Erythroblast (primary cell): ENCODE measurements around the gene BEND5.

ENCODE experiments used
- DNase-seq, 2 experiments: peaks; one replicate each; lab custom pipeline; 2025; lab: John Stamatoyannopoulos, UW
- GATA1 ChIP-seq: IDR thresholded peaks from 2 replicates; pipeline ENCODE4 v1.6.1; 2011; ENCODE audit warnings: low read depth, mild to moderate bottlenecking, control low read depth, low read length, moderate library complexity
- POLR2A ChIP-seq: IDR thresholded peaks from 2 replicates; pipeline ENCODE4 v1.6.1; 2011; ENCODE audit warnings: mild to moderate bottlenecking, low read length

Gene BEND5, protein sequence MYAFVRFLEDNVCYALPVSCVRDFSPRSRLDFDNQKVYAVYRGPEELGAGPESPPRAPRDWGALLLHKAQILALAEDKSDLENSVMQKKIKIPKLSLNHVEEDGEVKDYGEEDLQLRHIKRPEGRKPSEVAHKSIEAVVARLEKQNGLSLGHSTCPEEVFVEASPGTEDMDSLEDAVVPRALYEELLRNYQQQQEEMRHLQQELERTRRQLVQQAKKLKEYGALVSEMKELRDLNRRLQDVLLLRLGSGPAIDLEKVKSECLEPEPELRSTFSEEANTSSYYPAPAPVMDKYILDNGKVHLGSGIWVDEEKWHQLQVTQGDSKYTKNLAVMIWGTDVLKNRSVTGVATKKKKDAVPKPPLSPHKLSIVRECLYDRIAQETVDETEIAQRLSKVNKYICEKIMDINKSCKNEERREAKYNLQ

DNA sequence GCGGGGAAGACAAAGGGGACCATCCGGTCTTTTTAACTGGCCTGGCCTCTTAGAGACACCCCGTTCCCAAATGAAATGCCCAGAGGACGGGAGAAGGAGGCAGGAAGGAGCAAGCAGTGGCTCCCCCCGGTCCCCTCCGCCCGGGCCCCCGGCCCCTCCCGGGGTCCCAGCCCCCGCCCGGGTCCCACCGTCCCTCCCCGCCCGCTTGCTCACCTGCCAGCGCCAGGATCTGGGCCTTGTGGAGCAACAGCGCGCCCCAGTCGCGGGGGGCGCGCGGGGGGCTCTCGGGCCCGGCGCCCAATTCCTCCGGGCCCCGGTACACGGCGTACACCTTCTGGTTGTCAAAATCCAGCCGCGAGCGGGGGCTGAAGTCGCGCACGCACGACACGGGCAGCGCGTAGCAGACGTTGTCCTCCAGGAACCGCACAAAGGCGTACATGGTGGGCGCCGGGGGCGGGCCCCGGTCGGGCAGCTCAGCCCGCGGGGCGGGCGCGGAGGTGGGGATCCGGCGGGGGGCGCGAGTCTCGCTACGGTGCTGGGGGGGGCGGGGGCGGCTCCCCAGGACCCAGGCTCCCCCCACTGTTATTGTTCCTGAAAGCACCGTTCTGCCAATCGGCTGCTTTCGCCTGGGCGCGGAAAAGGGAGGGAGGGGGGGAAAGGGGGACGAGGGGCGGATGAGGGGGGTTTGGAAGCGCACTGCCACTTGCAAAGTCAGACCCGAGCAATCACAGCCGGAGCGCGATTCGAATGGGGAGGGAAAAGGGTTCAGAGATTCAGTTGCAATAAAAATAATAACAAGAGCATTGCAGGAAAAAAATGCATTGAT, at the start of gene BEND5:
Gene BEND5 (minus strand): TSS at position 499 of the 826 bp plus-strand sequence. CDS start 60 bp downstream, at position 439.
- no peak for TF ChIP-seq POLR2A
- no peak for TF ChIP-seq GATA1
- DNase-seq = no peak

DNA sequence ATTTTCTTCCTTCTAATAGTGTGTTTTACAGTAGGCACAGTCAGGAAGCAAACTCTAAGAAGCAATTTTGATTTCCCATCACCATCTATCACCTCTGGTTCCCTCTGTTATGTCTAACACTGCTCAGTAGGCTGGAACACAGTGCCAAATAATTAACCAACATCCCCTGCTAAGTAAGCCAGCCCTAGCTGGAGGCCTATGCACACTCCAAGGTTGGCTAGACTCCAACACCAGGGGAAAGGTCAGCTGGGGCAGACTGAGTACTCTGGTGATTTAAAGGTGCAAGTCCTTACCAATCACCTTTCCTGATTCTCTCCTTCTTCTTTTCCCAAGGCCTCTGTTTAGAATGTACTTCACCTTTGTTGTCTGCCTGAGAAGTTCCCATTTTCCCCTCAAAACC, 46.5 kb upstream of the BEND5 start:
- TF ChIP-seq POLR2A (no peak), GATA1 (no peak)
- DNase-seq = no peak

DNA sequence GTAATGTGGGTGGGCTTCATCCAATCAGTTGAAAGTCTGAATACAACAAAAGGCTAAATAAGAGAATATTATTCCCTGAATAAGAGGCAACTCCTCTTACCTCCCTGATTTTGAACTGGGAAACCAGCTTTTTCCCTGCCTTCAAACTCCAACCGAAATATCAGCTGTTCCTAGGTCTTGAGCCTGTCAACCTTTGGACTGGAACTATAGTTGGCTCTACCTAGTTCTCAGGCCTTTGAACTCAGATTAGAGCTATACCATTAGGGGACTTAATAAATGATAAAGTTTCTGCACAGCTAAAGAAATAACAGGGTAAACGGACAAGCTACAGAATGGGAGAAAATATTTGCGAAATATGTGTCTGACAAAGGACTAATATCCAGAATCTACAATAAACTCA, 43.8 kb upstream of the BEND5 start:
- no peak for TF ChIP-seq GATA1
- no peak for TF ChIP-seq POLR2A
- DNase-seq = no peak

DNA sequence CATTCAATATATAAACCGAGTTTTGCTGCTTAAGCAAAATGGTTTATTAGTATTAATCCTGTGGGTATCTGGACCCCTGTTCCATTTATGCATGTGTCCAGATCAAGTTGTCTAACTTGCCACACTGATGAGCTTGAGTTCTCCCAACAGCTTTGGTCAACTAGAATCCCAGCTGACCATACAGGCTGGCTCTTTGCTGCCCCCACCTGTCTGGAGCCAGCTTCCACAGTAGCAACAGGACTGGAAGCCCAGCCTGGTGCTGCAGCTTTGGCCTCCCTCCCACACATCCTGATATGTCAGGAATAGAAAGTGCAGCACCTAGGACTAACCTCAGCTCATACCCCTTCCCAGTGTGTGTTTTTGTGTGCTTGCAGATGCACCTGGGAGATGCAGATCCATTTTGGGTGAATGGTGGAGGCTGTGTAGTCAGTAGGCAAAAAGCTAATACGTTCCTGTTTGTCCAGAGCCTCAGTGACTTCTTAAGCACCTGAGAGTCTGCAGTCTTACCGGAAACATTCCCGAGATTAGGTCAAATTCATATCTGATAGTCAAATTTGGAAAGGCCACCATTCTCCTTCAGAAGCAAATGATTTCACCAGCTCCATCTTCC, 40.9 kb upstream of the BEND5 start:
- peak; percentile 1 to 24 for DNase-seq
- TF ChIP-seq POLR2A (no peak), GATA1 (no peak)

DNA sequence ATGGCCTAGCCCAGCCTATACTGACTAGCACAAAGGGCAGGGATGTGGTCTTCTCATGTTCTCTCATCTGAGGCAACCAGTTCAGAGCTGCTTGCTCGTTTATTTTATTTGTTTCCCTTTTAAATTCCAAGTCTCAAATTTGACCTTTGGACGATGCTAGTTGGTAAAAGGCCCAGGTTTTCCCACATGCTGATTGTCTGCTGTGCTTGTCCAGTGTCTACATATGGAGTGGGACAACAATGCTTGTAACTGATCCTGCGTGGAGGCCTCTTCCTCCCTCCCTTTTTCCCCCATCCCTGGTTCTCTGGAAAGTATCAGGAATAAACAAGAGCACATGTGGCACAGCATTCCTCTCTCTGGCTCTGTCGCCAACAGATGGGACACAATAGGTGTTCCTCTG, 34.0 kb upstream of the BEND5 start:
- TF ChIP-seq POLR2A = no peak
- no peak for TF ChIP-seq GATA1
- DNase-seq = no peak

DNA sequence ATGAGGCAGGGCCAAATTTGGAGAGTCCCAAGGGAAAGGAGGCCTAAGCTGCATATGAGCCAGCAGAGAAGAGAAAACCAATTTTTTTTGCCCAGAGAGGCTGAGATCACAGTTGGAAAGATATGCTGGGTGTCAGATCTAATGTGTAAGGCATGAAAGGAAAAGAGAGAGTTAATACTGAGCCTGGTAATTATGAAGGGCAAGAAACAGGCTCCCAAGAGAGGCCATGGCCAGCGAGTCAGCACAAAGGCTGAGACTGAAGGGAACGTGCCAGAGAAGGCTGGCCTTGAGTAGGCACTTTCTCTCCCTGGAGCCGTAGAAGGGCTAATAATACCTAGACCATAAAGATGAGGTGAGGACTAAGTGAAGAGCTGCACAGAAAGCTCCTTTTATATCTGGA, 31.8 kb upstream of the BEND5 start:
- DNase-seq = no peak
- no peak for TF ChIP-seq POLR2A
- TF ChIP-seq GATA1 = no peak

DNA sequence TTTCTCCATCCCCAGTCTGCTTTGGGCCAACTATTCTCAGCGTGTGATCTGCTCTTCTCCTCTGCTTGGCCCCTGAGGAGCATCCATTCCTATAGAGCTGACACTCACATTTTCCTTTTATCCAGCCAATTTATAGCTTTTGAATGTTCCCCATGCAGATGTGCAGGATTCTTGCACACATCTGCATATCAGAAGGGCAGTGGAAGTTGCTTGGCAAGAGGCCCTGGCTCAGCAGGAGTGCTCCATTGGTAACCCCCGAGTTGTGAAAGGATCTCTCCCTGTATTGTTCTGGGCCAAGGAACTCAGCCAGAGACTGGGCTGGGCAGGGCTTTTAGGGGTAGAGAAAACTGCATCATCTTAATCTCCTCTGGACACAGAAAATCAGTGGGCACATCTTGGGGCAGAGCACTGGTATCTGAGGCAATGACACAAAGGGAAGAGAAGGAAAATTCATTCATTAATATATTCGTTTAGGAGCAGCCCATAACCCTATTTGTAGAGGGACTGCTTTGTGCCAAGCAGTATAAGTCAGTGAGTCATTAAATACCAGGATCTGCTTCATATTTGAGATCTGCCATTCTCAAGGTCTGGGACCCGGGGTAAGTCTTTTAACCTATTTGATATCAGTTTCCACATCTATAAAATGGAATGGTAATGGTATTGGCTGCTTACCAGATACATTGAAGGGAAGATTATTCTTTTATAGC, 31.0 kb upstream of the BEND5 start:
- no peak for TF ChIP-seq GATA1
- no peak for TF ChIP-seq POLR2A
- no peak for DNase-seq

DNA sequence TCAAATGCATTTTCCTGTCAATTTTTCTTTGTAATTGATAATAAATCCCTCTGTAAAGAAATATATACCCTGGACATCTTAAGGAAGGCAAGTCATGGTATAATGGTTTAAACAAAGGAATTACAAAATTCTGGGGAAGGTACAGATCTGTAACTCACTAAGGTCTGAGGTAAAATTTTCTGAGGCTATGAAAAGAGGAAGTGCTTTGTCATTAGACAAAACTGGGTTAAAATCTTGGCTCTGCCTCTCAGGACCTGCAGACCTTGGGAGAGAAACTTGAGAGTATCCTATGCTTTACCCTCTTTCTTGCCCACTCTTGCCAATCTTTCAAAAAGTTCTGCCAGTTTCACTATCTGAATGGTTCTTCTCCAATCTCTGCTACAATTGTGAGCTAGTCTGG, 26.8 kb upstream of the BEND5 start:
- TF ChIP-seq GATA1 = no peak
- no peak for TF ChIP-seq POLR2A
- no peak for DNase-seq

DNA sequence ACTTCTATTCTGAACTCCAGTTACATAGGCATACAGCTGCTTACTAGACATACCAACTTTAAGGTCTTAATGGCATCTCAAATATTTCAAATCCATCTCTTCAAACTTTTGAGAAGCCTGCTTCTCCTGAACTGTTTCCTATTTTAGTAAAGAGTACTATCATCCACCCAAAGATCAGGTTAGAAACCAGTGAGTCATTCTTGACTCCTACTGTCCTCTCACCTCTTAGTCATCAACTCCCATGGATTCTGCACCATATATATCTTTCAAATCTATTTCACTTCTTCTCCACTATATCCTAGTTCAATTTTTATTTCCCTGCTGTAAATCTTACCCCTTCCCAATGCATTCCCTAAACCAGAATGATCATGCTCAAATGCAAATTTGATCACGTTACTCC, 18.1 kb upstream of the BEND5 start:
- TF ChIP-seq POLR2A (no peak), GATA1 (no peak)
- no peak for DNase-seq

DNA sequence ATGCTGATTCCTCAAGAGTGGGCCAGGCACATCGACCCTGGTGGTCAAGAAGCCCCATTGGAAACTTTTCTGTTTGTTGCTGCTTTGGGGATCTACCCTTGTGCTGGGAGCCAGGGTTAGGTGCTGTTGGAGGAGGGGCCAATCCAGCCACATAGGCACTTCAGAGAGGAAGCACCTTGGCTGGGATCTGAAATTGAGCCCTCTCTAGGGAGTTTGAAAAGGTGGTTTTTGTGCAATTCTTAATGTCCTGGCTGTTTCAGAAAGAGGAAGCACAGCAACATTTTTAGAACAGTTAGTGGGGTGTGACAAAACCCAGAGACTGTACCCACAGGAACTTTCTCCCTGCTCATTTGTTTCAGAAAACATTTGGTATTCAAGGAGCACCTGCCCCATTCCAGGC, 17.2 kb upstream of the BEND5 start:
- TF ChIP-seq GATA1 = no peak
- TF ChIP-seq POLR2A = no peak
- DNase-seq = no peak

DNA sequence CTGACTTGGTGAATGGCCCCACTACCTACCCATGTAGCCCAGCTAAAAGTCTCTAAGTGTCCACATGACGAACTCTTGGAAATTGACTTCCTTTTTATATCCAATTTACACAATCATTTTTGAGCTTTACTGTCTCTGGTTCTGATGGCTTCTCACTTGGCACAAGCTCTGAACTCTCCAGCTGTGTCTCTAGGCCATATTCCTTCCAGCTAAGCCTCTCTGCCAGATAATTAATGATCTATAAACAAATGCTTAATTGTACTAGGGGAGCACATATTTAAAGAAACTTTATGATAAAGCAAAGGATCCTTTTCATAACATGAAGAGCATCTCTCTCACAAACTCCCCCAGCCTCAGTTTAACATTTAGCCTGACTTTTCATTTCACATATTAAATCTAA, 16.3 kb upstream of the BEND5 start:
- DNase-seq = no peak
- TF ChIP-seq GATA1 (no peak), POLR2A (no peak)

DNA sequence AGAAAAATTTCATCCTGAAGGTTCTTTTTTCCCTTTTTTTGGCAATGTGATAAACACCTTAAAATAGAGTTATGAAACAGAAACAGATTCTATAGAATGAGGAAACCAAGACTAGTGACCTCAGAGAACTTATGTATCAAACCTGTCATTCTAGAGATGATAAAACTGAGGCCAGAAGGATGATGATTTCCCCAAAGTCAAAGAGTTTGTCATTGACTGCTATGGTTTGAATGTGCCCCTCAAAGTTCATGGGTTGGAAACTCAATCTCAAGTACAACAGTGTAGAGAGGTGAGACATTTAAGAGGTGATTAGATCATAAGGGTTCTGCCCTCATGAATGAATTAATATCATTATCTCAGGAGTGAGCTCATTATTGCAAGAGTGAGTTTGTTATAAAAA, 13.7 kb upstream of the BEND5 start:
- DNase-seq = no peak
- TF ChIP-seq POLR2A (no peak), GATA1 (no peak)

DNA sequence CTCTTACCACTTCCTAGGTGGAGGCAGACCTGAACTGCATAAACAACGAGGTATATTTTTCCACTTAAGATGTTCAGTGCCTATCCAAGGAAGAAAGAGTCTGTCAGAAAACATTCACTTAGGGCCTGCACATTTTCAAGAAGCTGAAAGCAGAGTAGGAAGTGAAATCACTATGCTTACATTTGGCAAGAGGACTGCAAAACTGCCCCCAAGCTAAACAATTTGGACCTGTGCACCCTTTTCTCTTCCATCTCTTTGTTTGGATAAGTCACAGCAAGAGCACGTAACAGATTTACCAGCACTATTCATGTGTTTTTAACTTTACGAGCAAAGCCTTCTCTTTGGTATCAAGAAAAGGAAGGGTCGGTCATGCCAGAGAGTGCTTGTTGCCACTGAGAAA, 13.2 kb upstream of the BEND5 start:
- no peak for TF ChIP-seq POLR2A
- DNase-seq = no peak
